ENCODE results near the gene TMPRSS7.

TMPRSS7 gene

GRCh38 chr3:112097378-112097777, 62.8 kb downstream of the TMPRSS7 start:
- no peak for DNase-seq (ENCODE audit: low spot score)

- no peak for DNase-seq (ENCODE audit: low spot score)
These were observed 67.4 kb downstream of the TMPRSS7 start for GRCh38 chr3:112101916-112102315.

GRCh38 chr3:112104774-112105173, 70.2 kb downstream of the TMPRSS7 start:
- no peak for DNase-seq (ENCODE audit: low spot score)

GRCh38 chr3:112109322-112109721, 74.8 kb downstream of the TMPRSS7 start:
- no peak for DNase-seq (ENCODE audit: low spot score)

DNA sequence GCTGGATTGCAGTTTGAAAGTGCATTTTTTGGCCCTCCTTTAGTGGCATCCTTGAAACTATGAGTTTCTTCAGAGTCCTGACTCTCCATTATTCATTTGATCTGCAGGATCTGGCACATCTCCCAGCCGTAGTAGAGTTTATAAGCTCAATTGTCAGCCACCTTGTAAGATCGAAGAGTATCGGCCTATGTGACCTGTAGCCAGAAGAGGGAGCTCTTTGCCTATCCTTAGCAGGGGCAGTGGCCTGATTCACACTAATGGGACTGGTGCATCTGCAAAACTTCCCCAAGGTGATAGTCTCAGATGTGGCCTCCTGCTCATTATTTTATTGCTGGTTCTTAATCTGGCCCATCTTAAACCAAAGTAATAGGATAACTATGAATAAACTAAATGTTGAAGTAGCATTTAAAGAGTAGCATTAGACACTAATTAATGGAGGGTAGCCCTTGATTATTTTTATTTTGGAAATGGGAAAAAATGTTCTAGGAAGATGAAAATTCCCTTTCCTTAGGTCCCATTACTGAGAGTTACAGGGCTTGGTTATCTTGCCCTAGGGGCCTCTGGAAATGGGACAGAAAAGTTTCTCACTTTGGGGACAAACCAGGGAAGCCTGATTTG, 77.4 kb downstream of the TMPRSS7 start:
- peak; percentile 77 for DNase-seq (ENCODE audit: low spot score)

GRCh38 chr3:112114576-112115160, 80.1 kb downstream of the TMPRSS7 start:
- no peak for DNase-seq (ENCODE audit: low spot score)

DNA sequence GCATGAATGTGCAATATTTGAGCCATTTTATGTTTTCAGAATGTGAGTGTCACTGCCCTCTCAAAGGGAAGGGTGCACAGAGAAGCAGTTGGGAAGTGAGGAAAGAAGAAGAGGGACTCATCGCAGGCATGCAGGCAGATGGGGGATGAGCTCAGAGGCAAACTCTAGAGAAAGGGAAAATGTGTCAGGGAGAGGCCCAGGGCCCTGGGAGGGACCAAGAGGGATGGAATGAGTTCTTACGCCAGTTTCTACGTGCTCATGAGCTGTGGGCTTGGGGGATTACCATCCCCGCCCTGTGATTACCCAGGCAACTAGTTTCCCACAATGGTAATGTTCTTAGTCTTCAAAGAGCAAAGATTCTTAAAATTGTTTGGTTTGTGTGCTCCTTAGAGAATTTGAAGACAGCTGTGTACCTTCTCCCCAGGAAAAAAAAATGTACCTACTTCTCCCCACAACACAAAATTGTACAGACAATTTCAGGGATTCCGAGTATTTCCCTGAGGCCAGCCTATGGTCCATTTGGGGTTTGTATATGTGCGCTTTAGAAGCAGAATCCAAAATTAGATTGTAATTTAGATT, 80.7 kb downstream of the TMPRSS7 start:
- no peak for DNase-seq (ENCODE audit: low spot score)

DNA sequence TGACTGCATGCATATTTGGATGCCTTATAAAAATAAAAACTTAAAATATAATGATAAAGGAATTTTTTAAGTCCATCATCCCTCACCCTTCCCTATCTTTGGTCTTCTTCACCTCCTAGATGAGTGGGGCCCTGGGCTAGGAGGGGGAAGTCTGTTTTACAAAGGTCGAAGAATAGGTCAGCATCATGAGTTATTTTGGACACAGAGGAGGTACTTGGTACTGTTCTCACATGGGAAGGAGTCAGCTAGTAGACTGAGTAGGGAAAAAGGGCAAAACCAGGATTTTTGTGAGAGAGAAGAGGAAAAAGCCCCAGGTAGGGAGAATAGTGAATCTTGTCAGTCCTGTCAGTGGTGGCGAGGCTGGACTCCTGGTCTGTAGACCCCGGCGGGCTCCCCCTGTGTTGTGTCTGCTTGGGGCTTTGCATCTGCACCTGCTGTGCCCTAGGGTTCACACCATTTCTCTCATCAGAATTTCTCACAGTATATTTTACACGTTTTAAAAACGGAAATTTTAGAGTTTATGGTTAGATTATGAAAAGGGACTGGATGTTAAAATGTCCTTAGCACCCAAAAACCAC, 81.4 kb downstream of the TMPRSS7 start:
- DNase-seq (ENCODE audit: low spot score), result no peak

DNA sequence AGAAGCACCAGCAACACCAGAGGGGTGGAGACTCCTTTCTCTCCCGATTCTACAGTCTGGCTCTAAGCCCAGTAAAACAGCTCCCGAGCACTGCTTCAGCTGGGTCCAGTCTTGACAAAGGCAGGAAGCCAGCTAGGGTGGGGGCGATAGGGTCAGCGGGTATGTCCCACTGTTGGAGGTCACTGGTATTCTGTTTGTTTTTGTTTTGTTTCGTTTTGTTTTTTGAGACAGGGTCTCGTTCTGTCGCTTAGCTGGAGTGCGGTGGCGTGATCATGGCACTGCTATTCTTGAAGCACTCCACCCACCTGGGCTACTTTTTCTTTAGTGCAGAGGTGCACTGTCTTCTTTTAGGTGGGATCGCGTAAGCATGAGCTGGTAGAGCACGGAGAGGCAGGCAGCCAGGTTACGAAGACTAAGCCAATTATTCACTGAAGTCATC, 82.2 kb downstream of the TMPRSS7 start:
- DNase-seq (ENCODE audit: low spot score), result no peak

DNA sequence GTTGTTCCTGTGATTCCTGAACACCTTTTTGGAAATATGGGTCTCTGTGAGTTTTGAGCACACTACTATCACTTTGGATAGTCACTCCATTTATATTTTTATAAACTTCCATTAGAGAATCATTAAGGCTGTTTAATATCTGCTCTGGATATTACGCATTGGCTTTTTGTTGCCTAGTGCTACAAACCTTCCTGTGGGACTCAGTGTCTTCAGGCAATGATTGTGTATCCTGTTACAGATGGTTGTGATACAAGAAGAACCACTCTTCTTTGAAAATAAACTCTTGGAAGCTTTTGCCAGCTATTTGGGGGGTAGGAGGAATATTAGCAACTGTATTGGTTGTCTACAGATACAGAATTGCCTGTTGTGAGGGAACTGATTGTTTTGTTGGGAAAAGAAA, 82.9 kb downstream of the TMPRSS7 start:
- no peak for DNase-seq (ENCODE audit: low spot score)

DNA sequence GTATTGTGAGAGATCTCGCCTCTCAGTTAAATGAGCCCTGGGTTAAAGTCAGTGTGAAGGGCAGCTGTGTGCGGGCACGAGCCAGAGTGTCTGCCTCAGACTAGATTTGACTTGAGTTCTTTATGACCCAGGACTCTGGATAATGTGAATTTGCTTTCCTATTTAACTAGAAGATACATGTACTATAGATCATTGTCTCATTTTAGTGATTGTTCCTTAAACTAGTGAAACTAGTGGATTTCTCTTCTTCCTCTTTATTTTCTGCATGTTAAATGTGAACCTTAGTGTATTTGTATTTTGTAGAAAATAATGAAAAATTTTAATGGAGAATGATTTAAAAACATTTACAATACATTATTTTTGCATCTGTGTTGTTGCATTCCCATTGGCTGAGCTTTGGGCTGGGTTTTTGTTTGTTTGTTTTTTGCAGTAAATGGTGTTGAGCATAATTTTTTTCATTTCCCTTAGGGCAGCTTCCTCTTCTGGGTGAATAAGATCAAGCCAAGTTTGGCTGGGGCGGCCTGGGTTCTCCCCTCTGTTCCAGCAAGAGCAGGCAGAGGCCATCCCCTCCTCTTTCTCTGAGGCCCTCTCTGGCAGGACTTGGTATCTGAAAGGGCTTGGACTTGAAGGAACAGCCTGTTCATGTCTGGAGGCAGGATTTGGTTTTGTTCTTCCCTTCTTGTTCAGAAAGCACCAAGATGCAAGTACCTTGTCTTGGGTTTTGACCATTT, 83.5 kb downstream of the TMPRSS7 start:
- peak; percentile 51 for DNase-seq (ENCODE audit: low spot score)

DNA sequence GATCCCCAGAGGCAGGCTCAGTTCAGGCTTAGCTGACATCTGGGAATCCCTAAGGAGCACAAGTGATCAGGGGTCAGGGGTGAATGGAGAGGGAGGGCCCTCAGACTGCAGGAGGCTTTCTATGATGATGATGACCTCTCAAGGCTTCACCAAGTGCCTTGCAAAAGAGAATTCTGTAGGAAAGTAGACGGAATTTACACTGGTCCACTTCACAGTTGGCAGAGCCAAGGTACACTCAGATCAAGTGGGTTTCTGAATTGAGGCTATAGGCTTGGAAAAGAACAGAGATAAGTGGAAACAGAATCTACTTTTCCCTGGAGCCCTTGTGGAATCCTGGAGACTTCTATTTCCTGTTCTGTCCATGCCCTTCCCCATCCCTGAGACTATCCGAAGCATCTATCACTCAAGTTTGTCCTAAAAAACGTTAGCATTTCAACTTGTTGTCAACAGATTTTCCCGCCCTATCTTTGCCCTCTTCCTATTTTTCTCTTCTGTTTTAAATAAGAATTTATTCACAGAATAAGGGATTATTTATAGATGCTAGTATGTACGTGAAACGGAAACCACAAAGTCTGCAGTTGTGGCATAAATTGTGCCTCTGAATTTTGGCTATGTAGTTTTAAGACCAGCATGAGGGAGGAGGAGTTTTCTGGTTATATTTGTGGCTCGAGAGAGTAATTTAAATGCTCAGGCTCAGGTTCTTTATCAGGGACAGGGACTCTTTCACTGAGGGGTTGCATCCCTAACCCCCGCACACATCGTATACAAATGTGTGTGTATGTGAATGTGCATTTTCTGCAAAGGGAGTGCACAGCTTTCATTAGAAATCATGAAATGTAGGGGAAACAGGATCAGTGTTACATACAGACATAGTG, 85.7 kb downstream of the TMPRSS7 start:
- no peak for DNase-seq (ENCODE audit: low spot score)

- DNase-seq (ENCODE audit: low spot score), result no peak
These were observed 87.3 kb downstream of the TMPRSS7 start for GRCh38 chr3:112121577-112122547.

DNA sequence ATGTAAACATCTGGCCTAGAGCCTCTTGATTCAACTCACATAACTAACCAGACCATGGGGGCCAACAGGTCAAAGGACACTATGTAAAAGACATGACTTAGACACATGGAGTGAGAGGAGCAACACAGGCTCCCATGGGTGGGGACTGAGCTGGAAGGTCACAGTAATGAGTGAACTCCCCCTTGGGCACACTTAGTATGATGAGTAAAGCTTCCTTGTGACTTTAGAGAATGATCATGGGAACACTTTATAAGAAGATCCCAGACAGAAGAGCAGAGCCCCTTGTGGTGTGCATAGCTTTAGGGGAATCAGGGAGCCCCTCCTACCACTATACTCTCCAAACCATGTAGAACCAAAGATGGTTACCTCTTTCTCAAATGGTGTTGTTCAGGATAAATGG, 88.3 kb downstream of the TMPRSS7 start:
- DNase-seq (ENCODE audit: low spot score), result no peak

- no peak for DNase-seq (ENCODE audit: low spot score)
These were observed 89.0 kb downstream of the TMPRSS7 start for GRCh38 chr3:112123548-112123947.

DNA sequence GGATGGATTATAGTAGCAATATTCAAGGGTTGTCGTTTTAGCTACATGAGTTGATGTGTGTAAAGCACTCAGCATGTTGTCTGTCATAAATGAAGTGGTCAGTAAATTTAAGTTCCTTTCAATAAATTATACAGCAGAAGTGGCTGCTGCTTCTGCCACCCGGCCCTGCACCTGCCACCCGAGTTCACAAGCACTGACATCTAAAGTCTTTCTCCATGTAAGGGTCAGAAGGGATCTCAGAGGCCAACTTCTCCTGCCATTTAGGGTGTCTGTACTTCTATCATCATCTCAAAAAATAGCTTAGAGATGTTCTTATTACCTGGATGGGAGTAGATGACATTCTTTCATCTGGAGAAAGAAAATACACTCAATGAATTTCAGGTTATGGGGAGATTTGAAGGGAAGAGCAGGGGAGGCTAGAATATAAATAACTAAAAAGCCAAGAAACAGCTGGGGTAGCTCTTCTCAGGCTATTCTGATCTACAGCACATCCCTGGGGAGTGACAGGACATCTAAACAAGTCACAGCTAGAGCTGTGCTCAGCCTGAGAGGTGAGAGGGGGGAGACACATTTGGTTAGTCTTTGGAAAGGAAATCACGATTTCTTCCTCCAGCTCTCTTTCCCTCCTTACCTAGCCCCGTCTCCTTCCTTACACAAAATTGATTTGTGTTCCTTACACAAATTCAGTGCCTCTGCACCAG, 90.5 kb downstream of the TMPRSS7 start:
- DNase-seq (ENCODE audit: low spot score), result no peak

GRCh38 chr3:112126511-112126911, 92.0 kb downstream of the TMPRSS7 start:
- DNase-seq (ENCODE audit: low spot score), result no peak

DNA sequence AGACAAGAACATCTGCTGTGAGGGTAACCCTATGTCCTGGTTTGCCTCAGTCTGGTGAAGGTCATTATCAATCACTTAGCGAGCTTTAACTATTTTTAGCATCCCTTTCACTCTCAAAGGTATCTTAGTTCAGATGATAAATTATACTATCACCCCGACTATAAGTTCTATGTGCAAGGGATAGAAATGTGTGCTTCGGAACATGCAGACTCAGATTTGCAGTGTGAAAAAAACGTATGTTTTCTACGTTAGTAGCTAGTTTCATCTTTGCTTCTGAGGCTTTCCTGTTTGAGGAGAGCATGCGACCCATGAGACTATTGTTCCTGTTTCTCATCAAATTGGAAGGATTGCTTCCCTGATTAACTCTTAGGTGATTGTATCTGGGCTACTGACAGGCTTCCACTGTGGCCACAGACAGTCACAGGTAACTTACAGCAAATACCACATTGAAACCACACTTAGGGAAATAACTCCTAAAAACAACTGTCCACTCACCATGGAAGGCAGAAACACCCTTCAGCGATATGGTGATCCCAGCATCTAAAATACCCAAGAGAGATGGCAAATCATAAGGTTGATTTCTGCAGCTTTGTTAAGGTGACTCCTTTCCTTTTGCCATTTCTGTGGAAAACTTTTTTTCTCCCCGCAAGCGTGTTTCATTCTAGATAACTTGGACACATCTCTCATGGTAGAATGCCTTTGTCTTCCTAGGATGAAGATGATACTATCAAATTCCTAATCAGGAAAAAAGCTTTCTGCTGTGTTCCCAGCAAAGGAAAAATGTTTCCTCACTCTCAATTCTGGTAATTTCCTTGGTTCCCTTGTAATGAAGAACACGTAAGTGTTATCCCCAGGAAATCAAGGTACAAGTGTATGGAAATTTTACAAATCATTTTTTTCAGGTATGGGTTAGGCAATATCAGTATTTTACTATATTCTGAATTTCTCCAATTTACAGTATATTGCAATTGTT, 93.3 kb downstream of the TMPRSS7 start:
- DNase-seq (ENCODE audit: low spot score), result no peak
